Activated CD4-positive, alpha-beta T cell treated with anti-CD3 and anti-CD28 coated beads for 48 hours (primary cell): Measurements from ENCODE around the gene IHH.

Source experiments
- DNase-seq: peaks from one replicate; pipeline ENCODE4 v3.0.0-alpha.2; 2020

The IHH gene

GRCh38 chr2:219060821-219061791 is at the start of gene IHH:
Gene IHH (minus strand): TSS chr2:219060921. CDS start chr2:219060467, 454 bp downstream.
- peak; percentile 36 for DNase-seq

- peak; percentile 68 for DNase-seq
Observed at GRCh38 chr2:219109471-219109870, 48.8 kb upstream of the IHH start.

- DNase-seq, result no peak
Observed at GRCh38 chr2:219107758-219108157, 47.0 kb upstream of the IHH start.

- DNase-seq, result no peak
Observed at GRCh38 chr2:219106251-219106650, 45.5 kb upstream of the IHH start.

- peak; percentile 24 for DNase-seq
Observed at GRCh38 chr2:219104107-219105035, 43.6 kb upstream of the IHH start.

GRCh38 chr2:219099329-219099728 is 38.6 kb upstream of the IHH start:
- no peak for DNase-seq

GRCh38 chr2:219095406-219095935 is 34.8 kb upstream of the IHH start:
- no peak for DNase-seq

- DNase-seq, result no peak
Observed at GRCh38 chr2:219094171-219094570, 33.5 kb upstream of the IHH start.

GRCh38 chr2:219090436-219091299 is 29.9 kb upstream of the IHH start:
- DNase-seq, result no peak

- DNase-seq, result no peak
Observed at GRCh38 chr2:219089330-219089729, 28.6 kb upstream of the IHH start.

GRCh38 chr2:219087848-219088247 is 27.1 kb upstream of the IHH start:
- no peak for DNase-seq

- DNase-seq, result no peak
Observed at GRCh38 chr2:219087361-219087760, 26.6 kb upstream of the IHH start.

GRCh38 chr2:219086196-219086595 is 25.5 kb upstream of the IHH start:
- no peak for DNase-seq

- no peak for DNase-seq
Observed at GRCh38 chr2:219084791-219085190, 24.1 kb upstream of the IHH start.

- DNase-seq, result no peak
Observed at GRCh38 chr2:219082332-219082958, 21.7 kb upstream of the IHH start.

- no peak for DNase-seq
Observed at GRCh38 chr2:219081701-219082331, 21.1 kb upstream of the IHH start.

- DNase-seq, result no peak
Observed at GRCh38 chr2:219081096-219081495, 20.4 kb upstream of the IHH start.

- no peak for DNase-seq
Observed at GRCh38 chr2:219079417-219079816, 18.7 kb upstream of the IHH start.

- no peak for DNase-seq
Observed at GRCh38 chr2:219078951-219079350, 18.2 kb upstream of the IHH start.

- DNase-seq, result no peak
Observed at GRCh38 chr2:219078126-219078525, 17.4 kb upstream of the IHH start.

- no peak for DNase-seq
Observed at GRCh38 chr2:219076253-219076652, 15.5 kb upstream of the IHH start.
